HCT116 (cell line): ENCODE measurements around the gene MYO7A. TPM values are rescaled to one million over a fixed set of nuclear protein-coding genes. Genes with fewer than 3 reads are reported as not detected.

Experiments used
- ATAC-seq: fragments of 200-7000 bp; cut with Tn5 transposase; 2 replicates; pipeline ENCODE4 v1.9.1; 2020; ENCODE audit warnings: mild to moderate bottlenecking, moderate library complexity
- BruUV-seq: library from RNA; stranded (reverse); fragments of 400-500 nt; replicated peaks from 2 replicates; lab custom pipeline; 2021; lab: Mats Ljungman, UMichigan
- CTCF ChIA-PET: fragments of 300-600 bp; sonication (Branson Sonifier 250); formaldehyde crosslinking; loops from one replicate; lab custom pipeline; 2021; ENCODE audit warnings: antibody characterized with exemption; lab: Charles Lee
- POLR2A ChIA-PET: fragments of 300-600, 350-600 bp; sonication (Branson Sonifier 250); formaldehyde crosslinking; loops from one replicate; lab custom pipeline; 2021; ENCODE audit warnings: antibody characterized with exemption; lab: Charles Lee
- RAD21 ChIA-PET, 2 experiments: fragments of 300-600 bp; sonication (Branson Sonifier 250); formaldehyde crosslinking; loops; one replicate each; lab custom pipeline; 2023; ENCODE audit warnings: low total read pairs in 2 of 2; ENCODE audit not compliant: uncharacterized antibody in 2 of 2, unreplicated experiment in 2 of 2, low non-redundant PET in 1 of 2; lab: Charles Lee
- DNase-seq: peaks from one replicate; pipeline ENCODE4 v3.0.0-alpha.2; 2010; ENCODE audit warnings: low read depth, low spot score
- H2AFZ ChIP-seq: fragments of 200-600 bp; shearing (Covaris generic), sonication (generic); 2 replicates; pipeline ENCODE4 v1.6.1; 2017; ENCODE audit warnings: low read depth, mixed run types, mixed read lengths, antibody characterized with exemption, low read length; ENCODE audit not compliant: poor library complexity, severe bottlenecking
- H3K27ac ChIP-seq: 2 replicates; pipeline ENCODE4 v1.5.1; 2012; ENCODE audit warnings: low read depth, low read length
- H3K27me3 ChIP-seq: fragments of 200-600 bp; sonication (generic); 2 replicates; pipeline ENCODE4 v1.6.1; 2016; ENCODE audit warnings: mixed run types, low read length, mixed read lengths; ENCODE audit not compliant: insufficient read depth
- H3K36me3 ChIP-seq, 2 experiments: fragments of 200-500 bp in 1 of 2; fragments of 200-600 bp in 1 of 2; sonication (Bioruptor generic) in 1 of 2; sonication (generic) in 1 of 2; 2 replicates each; pipeline versions ENCODE4 v1.5.1 to v1.6.1; 2014 to 2016; ENCODE audit warnings: low read length in 2 of 2, inconsistent platforms in 1 of 2, mixed read lengths in 1 of 2, mixed run types in 1 of 2; ENCODE audit not compliant: insufficient read depth in 2 of 2, control insufficient read depth in 1 of 2
- H3K4me1 ChIP-seq, 2 experiments: fragments of 200-600 bp in 1 of 2; sonication (generic) in 1 of 2; 2 replicates each; pipeline versions ENCODE4 v1.5.1 to v1.6.1; 2012 to 2017; ENCODE audit warnings: low read length in 2 of 2, inconsistent platforms in 1 of 2, mild to moderate bottlenecking in 1 of 2, mixed read lengths in 1 of 2, mixed run types in 1 of 2, moderate library complexity in 1 of 2; ENCODE audit not compliant: insufficient read depth in 2 of 2, control insufficient read depth in 1 of 2
- H3K4me2 ChIP-seq: fragments of 200-600 bp; sonication (generic); 2 replicates; pipeline ENCODE4 v1.6.1; 2017; ENCODE audit warnings: mixed run types, low read length, mixed read lengths
- H3K4me3 ChIP-seq, 2 experiments: fragments of 200-600 bp in 1 of 2; sonication (generic) in 1 of 2; replicated peaks in 1 of 2; 2 replicates each; pipeline ENCODE4 v1.5.1; 2011 to 2016; ENCODE audit warnings: low read length in 2 of 2, control low read depth in 1 of 2, low read depth in 1 of 2, mild to moderate bottlenecking in 1 of 2, mixed read lengths in 1 of 2, mixed run types in 1 of 2
- H3K79me2 ChIP-seq: fragments of 200-600 bp; sonication (generic); 2 replicates; pipeline ENCODE4 v1.6.1; 2017; ENCODE audit warnings: mild to moderate bottlenecking, mixed run types, low read length, moderate library complexity, mixed read lengths; ENCODE audit not compliant: insufficient read depth
- H3K9ac ChIP-seq: fragments of 200-600 bp; sonication (generic); 2 replicates; pipeline ENCODE4 v1.6.1; 2016; ENCODE audit warnings: low read length, mixed read lengths
- H3K9me2 ChIP-seq: fragments of 200-600 bp; sonication (generic), shearing (Covaris generic); 2 replicates; pipeline ENCODE4 v1.6.1; 2017; ENCODE audit warnings: mixed run types, mild to moderate bottlenecking, moderate library complexity; ENCODE audit not compliant: insufficient read depth
- H3K9me3 ChIP-seq, 2 experiments: fragments of 200-500 bp in 1 of 2; fragments of 200-600 bp in 1 of 2; sonication (Bioruptor generic) in 1 of 2; sonication (generic) in 1 of 2; 2 replicates each; pipeline ENCODE4 v1.6.1; 2014 to 2017; ENCODE audit warnings: low read length in 2 of 2, mixed read lengths in 2 of 2, inconsistent platforms in 1 of 2, low read depth in 1 of 2, mild to moderate bottlenecking in 1 of 2, mixed run types in 1 of 2, moderate library complexity in 1 of 2; ENCODE audit not compliant: control insufficient read depth in 1 of 2, insufficient read depth in 1 of 2
- H4K20me1 ChIP-seq: fragments of 200-600 bp; sonication (generic), shearing (Covaris generic); 2 replicates; pipeline ENCODE4 v1.6.1; 2017; ENCODE audit warnings: mixed run types, mild to moderate bottlenecking, moderate library complexity; ENCODE audit not compliant: insufficient read depth
- CBX3 ChIP-seq: IDR thresholded peaks from 2 replicates; pipeline ENCODE4 v1.6.1; 2012; ENCODE audit warnings: low read depth
- EGR1 ChIP-seq: IDR thresholded peaks from 2 replicates; pipeline ENCODE4 v1.6.1; 2012; ENCODE audit warnings: low read depth
- JUND ChIP-seq: IDR thresholded peaks from 2 replicates; pipeline ENCODE4 v1.6.1; 2012
- MAX ChIP-seq: IDR thresholded peaks from 2 replicates; pipeline ENCODE4 v1.6.1; 2012
- POLR2A ChIP-seq: IDR thresholded peaks from 2 replicates; pipeline ENCODE4 v1.7.0; 2011; ENCODE audit warnings: borderline replicate concordance; ENCODE audit not compliant: insufficient read depth, insufficient read length; ENCODE audit errors: extremely low read depth
- POLR2AphosphoS5 ChIP-seq: IDR thresholded peaks from 2 replicates; pipeline ENCODE4 v1.6.1; 2011; ENCODE audit warnings: mild to moderate bottlenecking, low read depth, low read length, moderate library complexity
- RAD21 ChIP-seq: IDR thresholded peaks from 2 replicates; pipeline ENCODE4 v1.6.1; 2012; ENCODE audit warnings: low read depth, mild to moderate bottlenecking
- SIN3A ChIP-seq: IDR thresholded peaks from 2 replicates; pipeline ENCODE4 v1.6.1; 2012; ENCODE audit warnings: low read depth
- TCF7L2 ChIP-seq: IDR thresholded peaks from 2 replicates; pipeline ENCODE4 v1.7.0; 2011; ENCODE audit warnings: borderline replicate concordance, inconsistent platforms; ENCODE audit not compliant: insufficient read depth, insufficient read length; ENCODE audit errors: extremely low read depth
- YY1 ChIP-seq: IDR thresholded peaks from 2 replicates; pipeline ENCODE4 v1.6.1; 2011; ENCODE audit warnings: low read length, low read depth, moderate library complexity, mild to moderate bottlenecking; ENCODE audit not compliant: insufficient replicate concordance; ENCODE audit errors: extremely low read depth
- ZFX ChIP-seq: fragments of 450-650 bp; IDR thresholded peaks from 2 replicates; pipeline ENCODE4 v1.6.1; 2017
- ZNF274 ChIP-seq: fragments of 200-500 bp; sonication (Bioruptor generic); IDR thresholded peaks from 2 replicates; pipeline ENCODE4 v1.6.1; 2014; ENCODE audit warnings: mild to moderate bottlenecking, low read depth, low read length, inconsistent platforms
- intact Hi-C: fragments of 100-400 bp; cut with micrococcal nuclease; formaldehyde crosslinking; loops from 2 replicates; pipeline ENCODE4 v1.10.0; 2022
- total RNA-seq: library from RNA; stranded (reverse); gene quantifications from one replicate; pipeline ENCODE4 v1.2.1, GENCODE V29; 2021; ENCODE audit not compliant: unreplicated experiment
- TF ChIP-seq, protein P1 (sequence below), 3 experiments: fragments of 200-600 bp in 1 of 3; sonication (generic) in 1 of 3; IDR thresholded peaks in 2 of 3; conservative IDR thresholded peaks in 1 of 3; 2 replicates each; pipeline ENCODE4 v1.5.1; 2012 to 2017; ENCODE audit warnings: low read depth in 2 of 3, low read length in 2 of 3, antibody characterized with exemption in 1 of 3, borderline replicate concordance in 1 of 3, control low read depth in 1 of 3, mild to moderate bottlenecking in 1 of 3, mixed read lengths in 1 of 3, mixed run types in 1 of 3, moderate library complexity in 1 of 3; ENCODE audit not compliant: insufficient read depth in 1 of 3

The MYO7A gene
- total RNA-seq, 1 experiment from 2014 or later: 1.8 TPM

GRCh38 chr11:77191823-77192495 is 63.9 kb downstream of the MYO7A start:
- Histone ChIP-seq H2AFZ (peak overlapping the region; percentile 70), H3K27ac (peak overlapping the region; percentile 57; the same call in 1 of the 2 replicates), H3K4me3 (peak overlapping the region; percentile 41 to 60), H3K27me3 (no peaks in the 10 kb centered on the region), H3K9ac (peak overlapping the region; percentile 61), H3K9me2 (no peaks in the 10 kb centered on the region), H3K4me2 (peak overlapping the region; percentile 87), H3K79me2 (no peaks in the 10 kb centered on the region), H3K4me1 (peaks cover 0 to 14% of the 10 kb centered on the region in 2 experiments; a peak in 3 of 4 replicates), H3K9me3 (no peaks in the 10 kb centered on the region), H4K20me1 (no peaks in the 10 kb centered on the region), H3K36me3 (no peaks in the 10 kb centered on the region)
- no peak for TF ChIP-seq SIN3A
- no peak for TF ChIP-seq ZFX
- TF ChIP-seq, protein P1, sequence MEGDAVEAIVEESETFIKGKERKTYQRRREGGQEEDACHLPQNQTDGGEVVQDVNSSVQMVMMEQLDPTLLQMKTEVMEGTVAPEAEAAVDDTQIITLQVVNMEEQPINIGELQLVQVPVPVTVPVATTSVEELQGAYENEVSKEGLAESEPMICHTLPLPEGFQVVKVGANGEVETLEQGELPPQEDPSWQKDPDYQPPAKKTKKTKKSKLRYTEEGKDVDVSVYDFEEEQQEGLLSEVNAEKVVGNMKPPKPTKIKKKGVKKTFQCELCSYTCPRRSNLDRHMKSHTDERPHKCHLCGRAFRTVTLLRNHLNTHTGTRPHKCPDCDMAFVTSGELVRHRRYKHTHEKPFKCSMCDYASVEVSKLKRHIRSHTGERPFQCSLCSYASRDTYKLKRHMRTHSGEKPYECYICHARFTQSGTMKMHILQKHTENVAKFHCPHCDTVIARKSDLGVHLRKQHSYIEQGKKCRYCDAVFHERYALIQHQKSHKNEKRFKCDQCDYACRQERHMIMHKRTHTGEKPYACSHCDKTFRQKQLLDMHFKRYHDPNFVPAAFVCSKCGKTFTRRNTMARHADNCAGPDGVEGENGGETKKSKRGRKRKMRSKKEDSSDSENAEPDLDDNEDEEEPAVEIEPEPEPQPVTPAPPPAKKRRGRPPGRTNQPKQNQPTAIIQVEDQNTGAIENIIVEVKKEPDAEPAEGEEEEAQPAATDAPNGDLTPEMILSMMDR (IDR thresholded peaks at IDR 0.05 in 2 of 3, conservative IDR thresholded peaks at IDR 0.05 in 1 of 3; ENCODE audit: borderline replicate concordance in 1 of 3, insufficient read depth in 1 of 3, low read depth in 2 of 3, low read length in 2 of 3): peak; percentile 99 to 100 (median 99)
- TF ChIP-seq ZNF274: no peak
- TF ChIP-seq YY1: peak; percentile 91
- no peak for TF ChIP-seq JUND
- peak; percentile 99 for TF ChIP-seq RAD21
- TF ChIP-seq POLR2AphosphoS5: peak; percentile 81
- TF ChIP-seq MAX: peak; percentile 97
- peak; percentile 21 for TF ChIP-seq TCF7L2
- TF ChIP-seq CBX3: peak; percentile 80; the same call in 1 of the 2 replicates
- no peak for TF ChIP-seq EGR1
- TF ChIP-seq POLR2A: peak; percentile 2
- DNase-seq (peak; percentile 93), ATAC-seq (peak; percentile 92)
- RAD21 ChIA-PET: no interaction called here
- POLR2A ChIA-PET: no interaction called here
- intact Hi-C loops: loop anchor here (1.0 to 2.0 kb wide), 3 partner anchors 281 to 427 kb away; no protein-coding TSS in a partner anchor
- no TSS peak for BruUV-seq
- CTCF ChIA-PET: interaction anchor here (0.6 to 1.0 kb wide), 3 partner anchors 356 to 427 kb away, joined by 3 to 5 read pairs (median 3); no protein-coding TSS in a partner anchor
